ENCODE measurements around the gene POLG. TPM values are rescaled to one million over a fixed set of nuclear protein-coding genes. Genes with fewer than 3 reads are reported as not detected.
A peak's percentile ranks its signal among the peaks of the same experiment; 100 is the strongest.
"Not testable (repeated sequence)": the region's sequence is repeated elsewhere in the genome, so short reads cannot be mapped to it uniquely, and the experiment has no call there.

Gene POLG
- total RNA-seq, 2 donors from 2014 or later, result 114 to 128 TPM

DNA sequence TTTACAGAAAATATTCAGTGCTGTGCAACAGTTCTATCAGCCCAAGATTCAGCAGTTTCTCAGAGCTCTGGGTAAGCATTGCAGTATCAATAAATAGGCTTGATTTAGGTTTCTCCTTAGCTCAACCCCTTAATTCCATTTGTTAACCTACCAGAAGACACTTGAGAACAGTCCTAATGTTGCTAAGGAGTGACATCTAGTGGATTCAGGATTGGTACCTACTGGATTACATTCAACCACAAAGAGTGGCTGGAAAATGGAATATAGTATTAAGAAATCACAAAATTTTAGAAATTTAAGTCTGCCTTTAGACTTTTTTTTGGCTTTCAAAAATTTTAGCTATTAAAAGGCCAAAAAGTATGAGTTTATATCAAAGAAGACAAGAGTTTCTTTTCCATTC, 34.7 kb downstream of the POLG start:
- no peak for ATAC-seq
- no peaks in the 10 kb centered on the region for H3K9me3 ChIP-seq (ENCODE audit: control insufficient read depth, low read length, poor library complexity, severe bottlenecking)
- Mint-ChIP-seq H3K27me3 (no peaks in the 10 kb centered on the region), H3K4me3 (no peak overlapping the region), H3K36me3 (ENCODE audit: low read depth) (peaks cover 3% of the 10 kb centered on the region), H3K27ac (no peak overlapping the region), H3K4me1 (peaks cover 2% of the 10 kb centered on the region)
- no peak for DNase-seq

DNA sequence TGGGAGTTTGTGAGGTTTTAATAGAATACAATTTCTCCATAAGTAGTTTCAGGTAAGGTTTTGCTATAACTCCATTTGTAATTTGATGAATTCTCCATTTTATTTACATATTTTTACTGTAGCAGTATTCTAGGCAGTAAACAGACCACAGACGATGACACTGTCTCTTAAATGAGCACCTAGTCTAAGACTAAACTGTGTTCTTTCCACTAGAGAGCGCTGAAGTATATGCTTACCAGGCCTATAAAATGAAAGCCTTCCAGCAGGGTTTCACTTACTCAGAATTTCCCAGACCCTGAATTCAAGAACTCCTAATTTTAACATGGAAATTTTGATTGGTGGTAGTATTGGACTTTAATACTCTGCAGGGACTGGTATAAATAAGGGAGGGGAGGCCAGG, 41.6 kb downstream of the POLG start:
- ATAC-seq (no peak), DNase-seq (no peak)
- no peaks in the 10 kb centered on the region for H3K9me3 ChIP-seq (ENCODE audit: control insufficient read depth, low read length, poor library complexity, severe bottlenecking)
- H3K27ac Mint-ChIP-seq, result peak overlapping the region; percentile 14
- peaks cover 4% of the 10 kb centered on the region for H3K36me3 Mint-ChIP-seq (ENCODE audit: low read depth)
- H3K27me3 Mint-ChIP-seq, result no peaks in the 10 kb centered on the region
- no peak overlapping the region for H3K4me3 Mint-ChIP-seq
- H3K4me1 Mint-ChIP-seq, result no peaks in the 10 kb centered on the region

- Mint-ChIP-seq H3K4me1 (no peaks in the 10 kb centered on the region), H3K27ac (no peak overlapping the region), H3K27me3 (no peaks in the 10 kb centered on the region), H3K4me3 (no peak overlapping the region), H3K36me3 (ENCODE audit: low read depth) (peaks cover 10% of the 10 kb centered on the region)
- ATAC-seq, result no peak
- no peaks in the 10 kb centered on the region for H3K9me3 ChIP-seq (ENCODE audit: control insufficient read depth, low read length, poor library complexity, severe bottlenecking)
- no peak for DNase-seq
Measured at GRCh38 chr15:89291934-89292438, 42.6 kb downstream of the POLG start.

- peaks cover 16% of the 10 kb centered on the region for H3K36me3 Mint-ChIP-seq (ENCODE audit: low read depth)
- DNase-seq (no peak), ATAC-seq (no peak)
- H3K4me3 Mint-ChIP-seq, result no peak overlapping the region
- H3K27ac Mint-ChIP-seq, result no peak overlapping the region
- H3K4me1 Mint-ChIP-seq, result peaks cover 4% of the 10 kb centered on the region
- no peaks in the 10 kb centered on the region for H3K9me3 ChIP-seq (ENCODE audit: control insufficient read depth, low read length, poor library complexity, severe bottlenecking)
- H3K27me3 Mint-ChIP-seq, result no peaks in the 10 kb centered on the region
Measured at GRCh38 chr15:89283201-89283600, 51.4 kb downstream of the POLG start.

GRCh38 chr15:89282631-89283030, 52.0 kb downstream of the POLG start:
- H3K27me3 Mint-ChIP-seq, result no peaks in the 10 kb centered on the region
- ATAC-seq (no peak), DNase-seq (no peak)
- H3K27ac Mint-ChIP-seq, result no peak overlapping the region
- no peak overlapping the region for H3K4me3 Mint-ChIP-seq
- H3K9me3 ChIP-seq (ENCODE audit: control insufficient read depth, low read length, poor library complexity, severe bottlenecking), result no peaks in the 10 kb centered on the region
- peaks cover 16% of the 10 kb centered on the region for H3K36me3 Mint-ChIP-seq (ENCODE audit: low read depth)
- peaks cover 4% of the 10 kb centered on the region for H3K4me1 Mint-ChIP-seq

DNA sequence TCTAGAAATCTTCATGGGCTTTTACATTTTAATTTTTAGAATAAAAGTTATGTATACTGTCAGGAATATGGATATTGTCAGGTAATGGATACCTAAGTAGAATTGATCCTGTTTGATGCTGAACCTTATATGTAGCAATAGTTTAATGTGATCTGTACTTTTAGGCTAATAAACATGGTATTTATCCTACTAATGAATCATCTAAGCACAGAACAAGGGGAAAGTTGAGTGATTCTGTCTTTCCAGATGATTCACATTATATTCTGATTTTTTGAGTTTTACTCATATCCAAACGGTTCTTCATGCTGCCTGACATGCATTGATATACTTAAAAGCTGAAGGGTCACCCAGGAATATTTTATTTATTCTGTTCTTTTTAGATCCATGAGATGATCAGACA, 56.3 kb downstream of the POLG start:
- peaks cover 11% of the 10 kb centered on the region for H3K36me3 Mint-ChIP-seq (ENCODE audit: low read depth)

GRCh38 chr15:89277281-89277680, 57.3 kb downstream of the POLG start:
- peaks cover 11% of the 10 kb centered on the region for H3K36me3 Mint-ChIP-seq (ENCODE audit: low read depth)
- not testable (repeated sequence) for H3K27ac Mint-ChIP-seq

More for the DNA sequence above, 56.3 kb downstream of the POLG start:
- peaks cover 4% of the 10 kb centered on the region for H3K4me1 Mint-ChIP-seq
- no peaks in the 10 kb centered on the region for H3K27me3 Mint-ChIP-seq
- no peak overlapping the region for H3K4me3 Mint-ChIP-seq
- H3K9me3 ChIP-seq (ENCODE audit: control insufficient read depth, low read length, poor library complexity, severe bottlenecking), result no peaks in the 10 kb centered on the region
- no peak for DNase-seq
- H3K27ac Mint-ChIP-seq, result no peak overlapping the region
- ATAC-seq, result no peak

More at GRCh38 chr15:89277281-89277680, 57.3 kb downstream of the POLG start:
- not testable (repeated sequence) for H3K27me3 Mint-ChIP-seq; H3K4me3 Mint-ChIP-seq; DNase-seq; ATAC-seq; H3K9me3 ChIP-seq (ENCODE audit: control insufficient read depth, low read length, poor library complexity, severe bottlenecking); H3K4me1 Mint-ChIP-seq

Other genes starting within 250 kb of the POLG start
- gene ABHD2, start 246.4 kb downstream of the POLG start, total RNA-seq, result 10 to 100 TPM; 55.6 to 58.2 TPM
- not detected for gene RLBP1, start 113.2 kb downstream of the POLG start, total RNA-seq
- 10 to 100 TPM; 12.5 to 15.2 TPM for gene FANCI, start 90.8 kb downstream of the POLG start, total RNA-seq
- gene RHCG, start 161.8 kb upstream of the POLG start, total RNA-seq, result not detected
- gene TICRR, start 240.6 kb upstream of the POLG start, total RNA-seq, result under 1 TPM; 0.21 to 0.22 TPM

Data from T-helper 17 cell (primary cell).